Stomach (tissue), 4 donors: Measurements from ENCODE around the gene IFI6.

Experiments
- CTCF ChIP-seq, 7 experiments: fragments of 450-650 bp in 4 of 7; fragments of 200-600 bp in 3 of 7; sonication (generic) in 3 of 7; IDR thresholded peaks; one replicate each; pipeline ENCODE4 v1.5.1; 2016 to 2019; ENCODE audit warnings: antibody characterized with exemption in 7 of 7, control low read depth in 2 of 7, mild to moderate bottlenecking in 1 of 7
- POLR2A ChIP-seq, 4 donors: fragments of 450-650 bp; IDR thresholded peaks; one replicate each; pipeline ENCODE4 v1.6.1; 2016; ENCODE audit warnings: antibody characterized with exemption in 4 of 4, control low read depth in 2 of 4, mild to moderate bottlenecking in 1 of 4, moderate library complexity in 1 of 4

DNA sequence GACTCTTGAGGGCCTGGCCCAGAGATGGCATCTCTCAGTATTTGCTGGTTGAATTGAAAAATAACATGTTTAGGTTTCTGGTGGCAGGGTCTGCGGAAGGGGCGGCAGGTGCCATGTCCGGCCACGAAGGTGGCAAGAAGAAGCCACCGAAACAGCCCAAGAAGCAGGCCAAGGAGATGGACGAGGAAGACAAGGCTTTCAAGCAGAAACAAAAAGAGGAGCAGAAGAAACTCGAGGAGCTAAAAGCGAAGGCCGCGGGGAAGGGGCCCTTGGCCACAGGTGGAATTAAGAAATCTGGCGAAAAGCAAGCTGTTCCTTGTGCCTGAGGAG lies 22.7 kb downstream of the IFI6 start:
- TF ChIP-seq POLR2A (IDR thresholded peaks at IDR 0.05): no peak
- TF ChIP-seq CTCF (IDR thresholded peaks at IDR 0.05): no peak
